ENCODE measurements around the gene PHPT1. TPM values are rescaled to one million over a fixed set of nuclear protein-coding genes. Genes with fewer than 3 reads are reported as not detected.
"Not testable (repeated sequence)": the region's sequence is repeated elsewhere in the genome, so short reads cannot be mapped to it uniquely, and the experiment has no call there.

PHPT1 gene
- total RNA-seq, 1 donor = 105 TPM

GRCh38 chr9:136835162-136835931, 13.9 kb upstream of the PHPT1 start:
- no peak for DNase-seq (ENCODE audit: low read depth)
- H3K4me3 ChIP-seq (ENCODE audit: low read depth, low read length) = no peak overlapping the region
- TF ChIP-seq CTCF (IDR thresholded peaks at IDR 0.05; ENCODE audit: insufficient read depth, low read depth, low read length) = no peak

GRCh38 chr9:136835932-136836904, 13.0 kb upstream of the PHPT1 start:
- H3K4me3 ChIP-seq (ENCODE audit: low read depth, low read length) = no peak overlapping the region
- no peak for DNase-seq (ENCODE audit: low read depth)
- TF ChIP-seq CTCF (IDR thresholded peaks at IDR 0.05; ENCODE audit: insufficient read depth, low read depth, low read length) = no peak

GRCh38 chr9:136837146-136837855, 11.9 kb upstream of the PHPT1 start:
- no peak for TF ChIP-seq CTCF (IDR thresholded peaks at IDR 0.05; ENCODE audit: insufficient read depth, low read depth, low read length)
- no peak for DNase-seq (ENCODE audit: low read depth)
- H3K4me3 ChIP-seq (ENCODE audit: low read depth, low read length) = no peak overlapping the region

GRCh38 chr9:136837856-136838277, 11.3 kb upstream of the PHPT1 start:
- H3K4me3 ChIP-seq (ENCODE audit: low read depth, low read length); DNase-seq (ENCODE audit: low read depth): not testable (repeated sequence)

GRCh38 chr9:136838314-136839228, 10.6 kb upstream of the PHPT1 start:
- DNase-seq (ENCODE audit: low read depth) = no peak
- no peak overlapping the region for H3K4me3 ChIP-seq (ENCODE audit: low read depth, low read length)
- no peak for TF ChIP-seq CTCF (IDR thresholded peaks at IDR 0.05; ENCODE audit: insufficient read depth, low read depth, low read length)

GRCh38 chr9:136839229-136840139, 9.7 kb upstream of the PHPT1 start:
- no peak for DNase-seq (ENCODE audit: low read depth)
- no peak for TF ChIP-seq CTCF (IDR thresholded peaks at IDR 0.05; ENCODE audit: insufficient read depth, low read depth, low read length)
- H3K4me3 ChIP-seq (ENCODE audit: low read depth, low read length) = no peak overlapping the region
